Upper lobe of right lung (tissue), 1 donor: ENCODE data around the gene NUCB1. TPM values are rescaled to one million over a fixed set of nuclear protein-coding genes. Genes with fewer than 3 reads are reported as not detected.

ENCODE experiments used
- ATAC-seq: fragments of 200-7000 bp; cut with Tn5 transposase; one replicate; pipeline ENCODE4 v1.9.1; 2020; ENCODE audit warnings: mild to moderate bottlenecking, moderate library complexity
- DNase-seq: peaks from one replicate; pipeline ENCODE4 v3.0.0-alpha.2; 2020
- H3K27ac ChIP-seq: fragments of 200-600 bp; one replicate; pipeline ENCODE4 v1.8.0; 2022
- H3K27me3 ChIP-seq: fragments of 200-600 bp; one replicate; pipeline ENCODE4 v1.8.0; 2022; ENCODE audit warnings: mild to moderate bottlenecking
- H3K36me3 ChIP-seq: fragments of 200-600 bp; one replicate; pipeline ENCODE4 v1.8.0; 2022
- H3K4me1 ChIP-seq: fragments of 200-600 bp; one replicate; pipeline ENCODE4 v1.8.0; 2022
- H3K4me3 ChIP-seq: fragments of 200-600 bp; one replicate; pipeline ENCODE4 v1.8.0; 2022; ENCODE audit warnings: mild to moderate bottlenecking
- H3K9me3 ChIP-seq: fragments of 200-600 bp; one replicate; pipeline ENCODE4 v1.8.0; 2022
- intact Hi-C: fragments of 100-400 bp; cut with DNase I; formaldehyde crosslinking; loops from one replicate; pipeline ENCODE4 v1.11.0; 2022
- total RNA-seq: library from RNA; stranded (reverse); fragmentation: NEBNext Ultra II Directional; extraction: Animal tissue kit (Norgen Biotek cat#: 25700); gene quantifications from one replicate; pipeline ENCODE4 v1.2.1, GENCODE V29; 2021
- TF ChIP-seq, protein P1 (sequence below): fragments of 200-600 bp; IDR thresholded peaks from one replicate; pipeline ENCODE4 v1.8.0; 2022; ENCODE audit warnings: antibody characterized with exemption
- donor health status: DM: no; HTN: yes; CAD: no; lungs with severe emphysema.

Gene NUCB1
- total RNA-seq, 1 donor from 2014 or later, result 287 TPM

DNA sequence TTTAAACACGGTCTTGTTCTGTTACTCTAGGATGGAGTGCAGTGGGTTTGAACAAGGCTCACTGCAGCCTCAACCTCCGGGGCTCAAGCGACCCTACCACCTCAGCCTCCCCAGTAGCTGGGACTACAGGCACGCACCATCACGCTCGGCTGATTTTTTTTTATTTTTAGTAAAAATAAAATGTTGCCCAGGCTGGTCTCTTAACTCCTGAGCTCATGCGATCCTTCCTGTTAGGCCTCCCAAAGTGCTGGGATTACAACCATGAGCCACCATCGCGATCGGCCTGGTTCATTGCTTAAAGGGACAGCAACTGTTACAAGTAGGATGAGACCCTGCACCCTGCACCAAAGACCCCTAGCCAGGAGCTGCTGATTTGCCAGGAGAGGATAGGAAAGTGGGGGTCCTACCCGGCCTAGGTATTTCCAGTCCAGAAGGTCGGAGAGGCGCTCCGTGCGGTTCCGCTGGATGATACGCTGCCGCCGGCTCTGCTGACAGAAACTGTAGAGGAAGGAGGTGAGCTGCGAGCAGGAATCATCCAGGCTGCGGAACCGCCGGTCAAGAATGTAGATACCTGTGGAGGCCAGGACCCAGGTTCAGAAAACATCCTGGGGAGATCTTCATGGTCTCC is 70.1 kb downstream of the NUCB1 start:
- intact Hi-C loops, result no loop called here
- Histone ChIP-seq H3K9me3 (no peaks in the 10 kb centered on the region), H3K27ac (no peak overlapping the region), H3K36me3 (peaks cover 39% of the 10 kb centered on the region), H3K4me1 (peaks cover 22% of the 10 kb centered on the region), H3K4me3 (no peak overlapping the region), H3K27me3 (no peaks in the 10 kb centered on the region)
- ATAC-seq (no peak), DNase-seq (peak; percentile 65)
- TF ChIP-seq, protein P1, sequence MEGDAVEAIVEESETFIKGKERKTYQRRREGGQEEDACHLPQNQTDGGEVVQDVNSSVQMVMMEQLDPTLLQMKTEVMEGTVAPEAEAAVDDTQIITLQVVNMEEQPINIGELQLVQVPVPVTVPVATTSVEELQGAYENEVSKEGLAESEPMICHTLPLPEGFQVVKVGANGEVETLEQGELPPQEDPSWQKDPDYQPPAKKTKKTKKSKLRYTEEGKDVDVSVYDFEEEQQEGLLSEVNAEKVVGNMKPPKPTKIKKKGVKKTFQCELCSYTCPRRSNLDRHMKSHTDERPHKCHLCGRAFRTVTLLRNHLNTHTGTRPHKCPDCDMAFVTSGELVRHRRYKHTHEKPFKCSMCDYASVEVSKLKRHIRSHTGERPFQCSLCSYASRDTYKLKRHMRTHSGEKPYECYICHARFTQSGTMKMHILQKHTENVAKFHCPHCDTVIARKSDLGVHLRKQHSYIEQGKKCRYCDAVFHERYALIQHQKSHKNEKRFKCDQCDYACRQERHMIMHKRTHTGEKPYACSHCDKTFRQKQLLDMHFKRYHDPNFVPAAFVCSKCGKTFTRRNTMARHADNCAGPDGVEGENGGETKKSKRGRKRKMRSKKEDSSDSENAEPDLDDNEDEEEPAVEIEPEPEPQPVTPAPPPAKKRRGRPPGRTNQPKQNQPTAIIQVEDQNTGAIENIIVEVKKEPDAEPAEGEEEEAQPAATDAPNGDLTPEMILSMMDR, result no peak

DNA sequence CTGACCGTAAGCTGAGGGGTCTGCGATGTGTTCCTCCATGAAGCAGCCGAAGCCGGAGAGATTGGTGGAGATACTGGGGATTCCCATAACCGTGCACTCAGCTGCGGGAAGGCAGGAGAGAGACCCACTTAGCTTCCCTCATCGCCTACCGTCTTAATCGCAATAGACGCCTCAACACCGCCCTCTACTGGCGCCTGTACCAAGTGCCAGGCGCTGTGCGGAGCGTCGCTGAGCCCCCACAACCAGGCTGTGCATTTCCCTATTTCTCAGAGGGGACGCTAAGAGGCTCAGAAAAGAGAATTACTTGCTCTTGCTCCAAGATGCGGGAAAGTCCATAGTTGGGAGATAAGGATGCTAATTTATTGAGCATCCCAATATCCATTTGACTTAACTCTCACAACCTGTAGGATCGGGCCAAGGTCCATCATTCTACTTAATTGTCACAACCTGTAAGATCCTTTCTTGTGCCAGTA is 70.8 kb downstream of the NUCB1 start:
- H3K27ac ChIP-seq, result no peak overlapping the region
- peaks cover 22% of the 10 kb centered on the region for H3K4me1 ChIP-seq
- no peaks in the 10 kb centered on the region for H3K9me3 ChIP-seq
- DNase-seq (peak; percentile 92), ATAC-seq (peak; percentile 82)
- TF ChIP-seq, protein P1, result peak; percentile 96
- H3K36me3 ChIP-seq, result peaks cover 38% of the 10 kb centered on the region
- no peak overlapping the region for H3K4me3 ChIP-seq
- no peaks in the 10 kb centered on the region for H3K27me3 ChIP-seq
- intact Hi-C loops, result no loop called here

Other genes starting within 250 kb of the NUCB1 start
- gene NTN5, start 227.3 kb upstream of the NUCB1 start, total RNA-seq, result 1.2 TPM
- 0.81 TPM for gene FUT2, start 204.3 kb upstream of the NUCB1 start, total RNA-seq
- 1.2 TPM for gene MAMSTR, start 180.6 kb upstream of the NUCB1 start, total RNA-seq
- 54.5 TPM for gene RASIP1, start 159.7 kb upstream of the NUCB1 start, total RNA-seq
- 3.8 TPM for gene IZUMO1, start 153.4 kb upstream of the NUCB1 start, total RNA-seq
- gene FUT1, start 147.7 kb upstream of the NUCB1 start, total RNA-seq, result 19.9 TPM
- not detected for gene FGF21, start 144.8 kb upstream of the NUCB1 start, total RNA-seq
- 59.0 TPM for gene BCAT2, start 89.3 kb upstream of the NUCB1 start, total RNA-seq
- gene HSD17B14, start 63.8 kb upstream of the NUCB1 start, total RNA-seq, result 23.5 TPM
- gene PLEKHA4, start 31.7 kb upstream of the NUCB1 start, total RNA-seq, result 16.0 TPM
- gene PPP1R15A, start 27.9 kb upstream of the NUCB1 start, total RNA-seq, result 80.9 TPM
- not detected for gene TULP2, start 1.6 kb upstream of the NUCB1 start, total RNA-seq
- 3.0 TPM for gene DHDH, start 33.4 kb downstream of the NUCB1 start, total RNA-seq
- 127 TPM for gene BAX, start 54.6 kb downstream of the NUCB1 start, total RNA-seq
- gene FTL, start 65.0 kb downstream of the NUCB1 start, total RNA-seq, result 7,346 TPM
- gene GYS1, start 93.0 kb downstream of the NUCB1 start, total RNA-seq, result 35.1 TPM
- gene RUVBL2, start 93.6 kb downstream of the NUCB1 start, total RNA-seq, result 37.6 TPM
- gene LHB, start 116.8 kb downstream of the NUCB1 start, total RNA-seq, result not detected
- not detected for gene CGB3, start 124.0 kb downstream of the NUCB1 start, total RNA-seq
- not detected for gene CGB2, start 131.6 kb downstream of the NUCB1 start, total RNA-seq
- gene CGB1, start 136.6 kb downstream of the NUCB1 start, total RNA-seq, result not detected
- not detected for gene CGB5, start 143.5 kb downstream of the NUCB1 start, total RNA-seq
- not detected for gene CGB8, start 148.8 kb downstream of the NUCB1 start, total RNA-seq
- gene CGB7, start 157.4 kb downstream of the NUCB1 start, total RNA-seq, result 0.43 TPM
- gene NTF4, start 164.5 kb downstream of the NUCB1 start, total RNA-seq, result 2.7 TPM
- gene KCNA7, start 172.4 kb downstream of the NUCB1 start, total RNA-seq, result not detected
- 179 TPM for gene SNRNP70, start 185.1 kb downstream of the NUCB1 start, total RNA-seq
- 12.2 TPM for gene LIN7B, start 214.1 kb downstream of the NUCB1 start, total RNA-seq
- 1.5 TPM for gene C19orf73, start 218.8 kb downstream of the NUCB1 start, total RNA-seq
- gene PPFIA3, start 219.2 kb downstream of the NUCB1 start, total RNA-seq, result 10.7 TPM